ENCODE measurements around the gene NPBWR2.
"Not testable (repeated sequence)": the region's sequence is repeated elsewhere in the genome, so short reads cannot be mapped to it uniquely, and the experiment has no call there.

NPBWR2 gene

GRCh38 chr20:64143018-64143801, 35.8 kb upstream of the NPBWR2 start:
- no peak for DNase-seq

- DNase-seq: no peak
These were observed 35.2 kb upstream of the NPBWR2 start for GRCh38 chr20:64142590-64142989.

GRCh38 chr20:64140956-64141355, 33.6 kb upstream of the NPBWR2 start:
- no peak for DNase-seq

DNA sequence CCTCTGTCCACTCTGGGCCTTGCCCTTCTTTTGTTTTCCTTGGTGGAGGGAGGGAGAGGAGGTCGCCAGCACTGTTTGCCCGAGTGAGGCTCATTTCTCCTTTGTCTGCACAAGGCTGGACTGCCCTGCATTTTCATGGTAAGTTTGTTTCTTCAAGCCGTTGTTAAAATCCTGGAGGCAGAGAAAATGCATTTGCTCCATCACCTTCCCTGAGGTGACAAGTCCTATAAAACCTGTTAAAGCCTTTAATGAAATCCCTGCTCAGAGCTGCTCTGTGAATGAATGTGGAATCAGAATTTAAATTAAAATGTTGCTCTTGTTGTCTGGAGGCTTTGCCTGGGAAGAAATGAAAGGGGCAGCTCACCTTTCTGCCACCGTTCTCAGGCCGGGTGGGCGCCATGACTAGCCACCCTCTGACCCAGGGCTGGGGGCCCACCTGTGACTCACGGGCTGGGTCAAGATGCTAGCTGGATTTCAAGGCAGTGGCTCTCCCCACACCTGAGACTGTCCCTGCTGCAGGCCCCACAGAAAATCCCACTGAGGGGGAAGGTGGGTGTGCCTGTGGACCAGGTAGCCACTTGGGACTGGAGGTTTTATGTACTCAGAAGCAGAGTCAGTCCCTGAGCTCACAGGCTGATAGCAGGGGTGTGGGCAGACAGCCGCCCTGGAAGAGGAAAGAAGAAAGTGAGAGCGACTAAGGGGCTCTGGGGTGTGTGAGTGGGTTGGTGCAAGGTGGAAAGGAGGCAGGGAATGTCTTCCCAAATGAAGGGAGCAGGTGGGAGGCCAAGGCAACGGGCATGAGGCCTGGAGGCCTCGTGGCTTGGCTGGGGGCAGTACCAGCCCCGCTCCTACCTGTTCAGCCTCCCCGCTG, 32.9 kb upstream of the NPBWR2 start:
- no peak for DNase-seq

DNA sequence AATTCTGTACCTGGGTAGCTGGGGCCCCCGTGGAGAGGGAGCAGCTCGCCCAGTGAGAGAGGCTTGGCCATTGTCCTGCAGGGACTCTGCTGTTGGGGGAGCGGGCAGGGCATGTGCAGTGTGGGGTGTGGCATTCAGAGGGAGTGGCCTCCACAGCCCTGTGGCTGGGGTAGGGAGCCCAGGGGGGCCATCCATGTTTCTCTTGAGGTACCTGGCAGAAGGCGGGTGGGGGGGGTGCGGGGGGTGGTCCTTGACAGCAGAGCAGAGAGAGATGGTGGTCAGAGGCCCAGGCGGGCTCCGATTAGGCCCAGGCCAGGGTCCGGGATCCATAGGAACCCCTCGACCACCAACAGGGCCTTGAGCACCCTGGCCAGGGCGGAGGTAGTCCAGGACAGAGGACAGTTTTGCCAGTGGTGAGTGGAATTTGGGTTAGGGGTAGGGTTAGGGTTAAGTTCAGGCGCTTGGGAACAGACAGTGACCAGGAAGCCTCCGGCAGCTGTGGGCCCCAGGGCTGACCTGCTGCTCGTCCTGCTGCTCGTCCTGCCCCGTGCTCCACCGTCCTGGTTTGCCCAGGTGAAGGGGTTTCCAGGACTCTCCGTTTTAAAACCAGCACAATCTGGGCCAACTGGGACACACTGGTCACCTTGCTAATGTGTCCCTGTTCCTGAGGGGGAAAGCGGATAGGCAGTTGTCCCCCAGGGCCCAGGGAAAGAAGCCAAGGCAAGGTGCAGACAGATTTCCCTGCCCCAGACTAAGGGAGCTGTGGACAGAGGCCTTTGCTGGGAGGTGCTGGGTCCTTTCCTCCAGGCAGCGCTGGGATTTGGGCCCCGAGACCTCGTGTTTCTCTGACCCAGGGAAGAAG, 32.1 kb upstream of the NPBWR2 start:
- DNase-seq: no peak

DNA sequence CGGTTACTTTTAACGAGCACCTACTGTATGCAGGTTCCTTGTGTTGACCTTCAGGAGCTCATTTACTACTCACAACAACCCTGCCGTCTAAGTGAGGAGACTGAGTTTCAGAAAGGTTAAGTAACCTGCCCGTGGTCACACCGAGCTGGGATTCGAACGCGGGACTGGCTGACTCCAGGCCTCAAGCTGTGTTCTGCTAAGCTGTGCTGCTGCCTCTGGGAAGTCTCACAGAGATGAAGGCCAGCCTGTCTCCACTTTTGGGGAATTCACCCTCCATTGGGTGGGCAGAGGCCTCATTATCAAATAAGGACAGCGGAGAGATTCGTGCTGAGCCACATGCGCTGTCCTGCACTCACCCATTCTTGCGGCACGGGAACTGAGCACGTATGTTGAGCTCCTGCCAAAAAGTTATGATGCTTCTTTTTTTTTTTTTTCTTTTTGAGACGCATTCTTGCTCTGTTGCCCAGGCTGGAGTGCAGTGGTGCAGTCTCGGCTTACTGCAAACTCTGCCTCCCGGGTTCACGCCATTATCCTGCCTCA, 31.0 kb upstream of the NPBWR2 start:
- no peak for DNase-seq

- DNase-seq: no peak
These were observed 30.2 kb upstream of the NPBWR2 start for GRCh38 chr20:64137598-64138031.

- no peak for DNase-seq
These were observed 28.8 kb upstream of the NPBWR2 start for GRCh38 chr20:64136004-64136710.

DNA sequence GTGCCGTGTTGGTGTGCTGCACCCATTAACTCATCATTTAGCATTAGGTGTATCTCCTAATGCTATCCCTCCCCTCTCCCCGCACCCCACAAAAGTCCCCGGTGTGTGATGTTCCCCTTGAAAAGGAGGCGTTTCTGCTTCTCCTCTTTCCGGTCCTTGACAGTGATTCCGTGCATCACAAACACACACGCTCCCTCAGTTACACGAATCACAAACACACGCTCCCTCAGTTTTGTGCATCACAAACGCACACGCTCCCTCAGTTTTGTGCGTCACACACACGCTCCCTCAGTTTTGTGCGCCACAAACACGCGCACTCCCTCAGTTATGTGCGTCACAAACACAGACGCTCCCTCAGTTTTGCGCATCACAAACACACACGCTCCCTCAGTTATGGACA, 27.4 kb upstream of the NPBWR2 start:
- DNase-seq: not testable (repeated sequence)

DNA sequence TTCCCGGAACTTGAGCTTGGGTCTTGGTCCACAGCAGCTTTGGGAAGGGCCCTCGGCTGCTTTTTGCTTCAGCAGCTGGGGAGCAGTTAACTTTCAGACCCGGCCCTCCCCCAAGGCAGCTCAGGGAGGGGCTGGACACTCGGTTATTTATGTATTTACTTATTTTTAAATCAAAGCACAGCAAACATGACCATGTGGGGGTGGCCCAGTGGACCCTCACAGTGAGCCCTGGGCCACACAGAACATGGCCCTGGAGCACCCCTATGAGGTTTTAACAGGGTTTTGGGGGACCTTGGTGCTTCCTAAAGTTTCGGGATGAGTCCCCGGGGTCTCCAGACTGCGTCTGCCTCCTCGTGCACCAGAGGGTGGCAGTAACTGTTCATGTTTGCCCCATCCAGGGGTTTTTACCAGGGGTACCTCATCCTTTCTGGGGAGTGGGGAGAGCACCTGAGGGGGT, 26.6 kb upstream of the NPBWR2 start:
- no peak for DNase-seq

DNA sequence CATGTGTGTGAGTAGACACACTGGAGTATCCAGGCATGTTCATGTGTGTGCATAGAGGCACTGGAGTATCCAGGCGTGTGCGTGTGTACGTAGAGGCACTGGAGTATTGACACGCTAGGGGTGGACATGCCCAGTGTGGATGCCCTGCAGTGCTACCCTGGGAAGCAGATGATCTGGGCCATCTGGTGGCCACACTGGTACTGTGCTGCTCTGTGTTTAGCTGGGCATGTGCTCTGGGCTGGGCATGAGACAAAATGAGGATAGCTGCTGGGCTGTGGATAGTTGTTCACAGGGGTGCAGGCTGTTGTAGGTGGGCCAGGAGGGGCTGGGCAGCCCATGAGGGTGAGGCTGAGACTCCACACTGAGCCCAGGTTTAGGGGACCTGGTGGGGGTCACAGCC, 24.0 kb upstream of the NPBWR2 start:
- DNase-seq: peak; percentile 50 to 76

- DNase-seq: no peak
These were observed 23.5 kb upstream of the NPBWR2 start for GRCh38 chr20:64130876-64131275.

GRCh38 chr20:64130271-64130670, 22.9 kb upstream of the NPBWR2 start:
- no peak for DNase-seq

- no peak for DNase-seq
These were observed 21.9 kb upstream of the NPBWR2 start for GRCh38 chr20:64129146-64129782.

- not testable (repeated sequence) for DNase-seq
These were observed 16.2 kb upstream of the NPBWR2 start for GRCh38 chr20:64123517-64123916.

DNA sequence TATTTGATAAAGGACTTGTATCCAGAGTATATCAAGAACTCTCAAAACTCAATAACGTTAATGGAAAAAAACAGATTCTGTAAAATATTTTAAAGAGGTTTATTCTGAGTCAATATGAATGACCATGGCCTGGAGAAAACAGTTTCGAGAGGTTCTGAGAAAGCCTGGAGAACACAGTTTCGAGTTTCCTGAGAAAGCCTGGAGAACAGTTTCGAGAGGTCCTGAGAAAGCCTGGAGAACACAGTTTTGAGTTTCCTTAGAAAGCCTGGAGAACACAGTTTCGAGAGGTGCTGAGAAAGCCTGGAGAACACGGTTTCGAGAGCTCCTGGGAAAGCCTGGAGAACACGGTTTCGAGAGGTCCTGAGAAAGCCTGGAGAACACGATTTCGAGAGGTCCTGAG, 15.6 kb upstream of the NPBWR2 start:
- not testable (repeated sequence) for DNase-seq

DNA sequence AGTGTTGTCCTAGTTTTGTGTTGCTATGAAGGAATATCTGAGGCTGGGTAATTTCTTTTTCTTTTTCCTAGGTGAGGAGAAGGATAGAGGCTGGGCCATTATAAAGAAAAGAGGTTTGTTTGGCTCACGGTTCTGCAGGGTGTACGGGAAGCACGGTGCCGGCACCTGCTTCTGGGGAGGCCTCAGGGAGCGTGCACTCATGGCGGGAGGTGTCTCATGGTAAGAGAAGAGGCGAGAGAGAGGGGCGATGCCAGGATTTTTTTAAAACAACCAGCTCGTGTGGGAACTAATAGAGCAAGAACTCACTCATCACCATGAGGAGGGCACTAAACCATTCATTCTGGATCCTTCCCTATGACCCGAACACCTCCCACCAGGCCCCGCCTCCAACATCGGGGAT, 14.2 kb upstream of the NPBWR2 start:
- DNase-seq: no peak

DNA sequence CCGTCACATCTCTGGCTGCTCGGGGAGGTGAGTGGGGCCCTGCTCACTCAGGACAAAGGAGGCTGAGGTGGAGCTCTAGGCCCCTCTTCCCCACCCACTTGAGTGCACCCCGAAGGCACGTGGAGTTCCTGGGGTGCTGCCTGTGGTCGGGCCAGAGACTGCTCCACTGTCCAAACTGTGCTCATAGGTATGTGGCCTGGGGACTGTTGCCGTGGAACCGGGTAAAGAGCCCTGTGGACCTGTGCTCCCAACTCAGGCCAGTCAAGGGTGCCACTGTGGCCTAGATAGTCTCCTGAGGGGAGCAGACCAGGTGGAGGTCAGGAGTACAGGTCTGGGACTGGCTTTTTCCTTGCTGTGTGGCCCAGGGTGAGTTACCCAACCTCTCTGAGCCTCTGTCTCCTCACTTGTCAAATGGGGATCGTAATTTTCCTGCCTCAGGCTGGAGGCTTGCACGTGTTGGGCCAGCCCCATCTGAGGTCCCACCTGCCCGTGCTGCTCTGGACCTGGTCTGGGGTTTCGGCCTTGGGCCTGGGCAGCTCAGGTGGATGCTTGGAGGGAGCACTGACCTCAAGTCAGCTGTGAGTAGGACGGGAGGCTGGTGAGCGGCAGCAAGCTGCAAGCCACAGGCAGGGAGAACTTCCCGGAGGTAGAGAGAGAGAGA, 12.4 kb upstream of the NPBWR2 start:
- no peak for DNase-seq

DNA sequence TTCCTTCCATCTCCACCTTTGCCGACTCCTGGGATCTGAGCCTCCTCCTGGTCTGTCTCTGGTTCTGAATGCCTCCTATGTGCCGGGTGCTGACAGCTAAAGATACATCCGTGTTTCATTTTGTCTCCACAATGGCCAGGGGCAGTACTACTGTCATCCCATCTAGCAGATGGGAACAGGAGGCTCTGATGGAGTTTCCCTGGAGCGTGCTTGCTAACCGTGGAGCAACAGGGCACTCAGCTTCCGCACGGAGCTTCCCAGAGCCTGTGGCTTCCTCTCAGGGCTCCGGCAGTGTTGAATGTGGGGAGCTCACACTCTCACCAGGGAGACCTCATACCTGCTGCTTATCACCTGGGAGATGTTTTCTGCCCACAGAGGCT, 11.9 kb upstream of the NPBWR2 start:
- DNase-seq: peak in 1 of 2 experiments; percentile 30

DNA sequence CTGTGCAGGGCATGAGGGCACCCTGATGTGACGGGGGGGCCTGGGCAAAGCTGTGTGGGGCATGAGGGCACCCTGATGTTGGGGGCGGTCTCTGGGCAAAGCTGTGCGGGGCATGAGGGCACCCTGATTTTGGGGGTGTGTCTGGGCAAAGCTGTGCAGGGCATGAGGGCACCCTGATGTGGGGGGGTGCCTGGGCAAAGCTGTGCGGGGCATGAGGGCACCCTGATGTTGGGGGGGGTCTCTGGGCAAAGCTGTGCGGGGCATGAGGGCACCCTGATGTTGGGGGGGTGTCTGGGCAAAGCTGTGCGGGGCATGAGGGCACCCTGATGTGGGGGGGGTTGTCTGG, 10.0 kb upstream of the NPBWR2 start:
- DNase-seq: not testable (repeated sequence)

Data from SW 1271 (cell line).